ENCODE results near the gene PGC.

Gene PGC

DNA sequence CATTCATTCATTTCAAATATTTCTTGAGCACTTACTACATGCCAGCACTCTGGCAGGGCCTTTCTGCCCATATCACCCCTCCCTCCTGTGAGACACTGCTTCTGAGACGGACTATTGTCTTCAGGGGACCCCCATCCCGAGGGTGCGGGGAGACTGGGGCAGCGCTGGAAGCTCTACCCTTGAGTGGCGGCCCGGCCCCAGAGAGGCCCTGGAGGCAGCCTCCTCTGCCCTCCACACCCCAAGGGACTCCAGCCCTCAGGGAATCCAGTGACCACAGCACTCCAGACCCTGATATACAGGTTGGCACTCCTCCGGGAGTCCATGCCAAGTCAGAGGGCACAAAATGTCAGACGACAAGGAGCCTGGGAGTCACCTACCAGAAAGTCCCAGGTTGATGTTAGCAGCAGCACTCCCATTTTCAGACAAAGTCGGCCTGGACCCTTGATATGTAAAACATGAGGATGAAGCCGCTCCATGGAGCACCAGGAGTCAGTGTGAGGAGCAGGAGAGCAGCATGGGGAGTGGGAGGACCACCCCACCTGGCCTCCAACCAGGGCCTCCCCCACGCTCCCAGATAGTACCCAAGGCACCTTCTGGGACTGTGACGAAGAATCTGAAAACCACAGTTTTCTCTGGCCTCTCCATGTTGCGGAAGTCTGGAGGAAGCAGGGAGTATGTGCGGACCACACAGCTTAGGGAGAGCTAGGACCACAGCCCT lies 32.5 kb downstream of the PGC start:
- no peak for DNase-seq (ENCODE audit: low read depth in 3 of 3)

DNA sequence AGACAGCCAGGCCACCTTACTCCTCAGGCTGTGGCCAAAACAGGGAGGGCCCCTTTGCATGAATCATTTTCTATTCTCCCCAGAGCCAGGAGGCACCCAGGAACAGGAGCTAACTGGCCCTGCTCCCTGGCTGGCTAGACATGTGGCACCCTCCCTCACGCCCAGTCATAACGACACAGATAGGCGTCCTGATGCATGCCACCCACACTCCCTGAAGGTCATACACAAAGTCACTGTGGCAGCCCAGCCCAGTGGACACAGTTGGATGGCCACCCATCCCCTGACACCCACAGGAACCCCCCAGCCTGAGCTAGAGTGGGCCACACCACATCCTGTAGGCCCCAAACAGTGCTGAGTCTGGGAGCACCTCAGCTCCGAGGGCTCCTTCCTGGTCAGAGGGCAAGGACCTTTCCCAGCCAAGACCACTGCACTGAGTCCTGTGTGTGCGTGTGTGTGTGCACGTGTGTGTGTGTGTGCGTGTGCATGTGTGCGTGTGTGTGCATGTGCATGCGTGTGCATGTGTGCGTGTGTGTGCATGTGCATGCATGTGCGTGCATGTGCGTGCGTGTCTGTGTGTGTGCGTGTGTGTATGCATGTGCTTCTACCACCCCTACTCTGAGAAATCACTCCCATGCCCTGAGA lies 33.4 kb downstream of the PGC start:
- DNase-seq (ENCODE audit: low read depth in 3 of 3), result no peak

DNA sequence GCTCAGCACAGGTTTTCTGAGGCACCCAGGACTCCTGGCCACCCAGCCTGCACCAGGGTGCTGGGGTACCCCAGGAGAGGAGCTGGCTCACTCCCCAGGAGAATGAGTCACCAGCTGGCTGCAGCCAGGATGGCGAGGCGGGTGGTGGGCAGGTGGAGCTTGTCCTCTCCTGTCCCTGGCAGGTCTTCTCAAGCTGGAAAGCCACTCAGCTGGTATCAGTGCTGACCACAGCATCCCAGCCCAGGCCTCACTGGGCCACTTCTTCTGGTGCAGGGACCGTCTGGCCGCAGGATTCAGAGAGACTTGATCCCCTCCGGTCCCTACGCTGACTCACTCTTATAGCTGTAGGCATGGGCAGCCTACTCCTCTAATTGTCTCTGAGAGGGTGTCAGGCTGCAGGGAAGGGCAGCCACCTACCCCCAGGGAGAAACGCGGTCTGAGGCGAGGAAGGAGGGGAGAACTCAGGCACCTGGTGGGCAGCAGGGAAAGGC lies 34.0 kb downstream of the PGC start:
- DNase-seq (ENCODE audit: low read depth in 3 of 3), result no peak

DNA sequence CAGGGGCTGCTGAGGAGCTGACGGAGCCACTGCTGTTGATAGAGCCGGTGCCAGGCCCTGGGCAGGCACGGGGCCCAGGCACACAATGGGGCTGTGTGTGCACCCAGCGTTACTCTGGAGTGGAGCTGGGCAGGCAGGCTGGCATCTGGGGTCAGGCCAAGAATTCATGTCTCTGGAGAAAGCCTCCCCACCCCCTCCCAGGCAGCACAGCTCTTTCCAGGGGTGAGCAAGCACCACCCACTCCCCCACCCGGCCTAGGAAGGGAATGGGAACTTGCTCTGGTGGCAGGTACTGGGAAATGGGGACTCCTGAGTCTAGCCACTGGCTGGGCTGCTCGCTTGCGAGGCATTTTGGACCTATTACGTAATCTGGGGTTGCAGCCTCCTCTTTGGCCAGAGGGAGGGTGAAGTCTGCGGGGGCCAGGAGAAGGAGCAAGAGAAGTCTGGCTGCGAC lies 34.5 kb downstream of the PGC start:
- DNase-seq (ENCODE audit: low read depth in 3 of 3), result no peak

DNA sequence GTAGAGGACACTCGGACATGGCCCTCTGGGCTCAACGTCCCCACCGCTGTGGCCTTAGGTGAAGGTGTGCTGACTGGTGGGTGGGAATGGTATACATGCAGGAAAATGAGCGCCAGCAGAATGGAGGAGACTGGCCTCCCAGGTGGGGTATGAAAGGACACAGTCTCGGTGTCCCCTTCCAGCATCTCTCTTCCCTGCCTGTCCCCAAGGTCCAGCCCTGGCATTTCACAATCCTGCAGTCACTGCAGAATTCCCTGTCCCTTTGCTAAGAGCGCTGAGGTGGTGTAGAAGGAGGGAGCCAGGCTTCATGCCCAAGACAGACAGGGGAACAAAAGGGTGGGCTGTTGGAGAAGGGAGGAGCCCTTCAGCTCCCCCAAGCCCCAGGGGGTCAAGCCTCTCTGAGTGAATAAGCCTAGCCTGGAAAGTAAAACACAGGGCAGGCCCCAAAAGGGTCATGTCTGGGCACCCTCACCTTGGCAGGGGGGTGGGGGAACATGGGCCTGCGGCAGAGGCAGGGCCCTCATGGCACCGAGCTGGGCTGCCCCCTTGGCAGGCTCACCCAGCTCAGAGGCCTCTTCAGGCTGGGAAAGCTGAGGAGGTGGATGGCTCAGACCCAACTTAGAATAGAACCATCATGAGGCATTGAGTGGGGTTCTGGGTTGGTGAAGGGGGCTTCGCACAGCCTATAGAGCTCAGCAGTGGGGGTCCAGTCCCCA lies 35.7 kb downstream of the PGC start:
- DNase-seq (ENCODE audit: low read depth in 3 of 3), result no peak

DNA sequence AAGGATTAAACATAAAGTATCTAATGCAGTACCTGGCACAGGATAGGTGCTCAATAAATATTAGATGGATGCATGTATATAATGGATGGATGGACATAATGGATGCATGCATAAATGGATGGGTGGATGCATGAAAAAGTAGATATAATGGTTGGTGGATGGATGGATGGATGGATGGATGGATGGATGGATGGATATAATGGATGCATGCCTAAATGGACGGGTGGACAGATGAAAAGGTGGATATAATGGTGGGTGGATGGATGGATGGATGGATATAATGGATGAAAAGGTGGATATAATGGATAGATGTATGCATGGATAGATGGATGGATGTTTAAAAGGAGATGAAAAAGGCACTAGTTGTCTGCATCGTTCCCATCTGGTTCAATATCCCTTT lies 37.8 kb downstream of the PGC start:
- DNase-seq (ENCODE audit: low read depth in 3 of 3), result no peak

DNA sequence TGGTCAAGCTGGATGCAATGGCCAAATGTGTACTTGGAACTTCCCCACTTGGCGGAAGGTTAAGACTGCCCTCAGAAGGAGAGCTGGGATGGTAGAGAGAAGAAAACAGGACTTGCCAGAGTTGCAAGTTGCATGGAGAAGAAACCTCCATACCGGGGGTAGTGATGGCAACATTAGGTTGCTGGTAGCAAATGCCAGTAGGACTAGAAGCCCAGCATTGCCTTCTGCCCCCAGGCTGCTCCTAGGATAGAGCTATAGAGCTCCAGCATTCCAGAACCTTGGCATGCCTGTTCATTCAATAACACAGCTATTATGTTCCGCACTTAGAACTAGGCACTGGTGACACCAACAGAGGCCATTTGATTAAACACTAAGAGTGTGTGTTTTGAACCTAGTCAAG lies 38.3 kb downstream of the PGC start:
- DNase-seq (ENCODE audit: low read depth in 3 of 3), result no peak

DNA sequence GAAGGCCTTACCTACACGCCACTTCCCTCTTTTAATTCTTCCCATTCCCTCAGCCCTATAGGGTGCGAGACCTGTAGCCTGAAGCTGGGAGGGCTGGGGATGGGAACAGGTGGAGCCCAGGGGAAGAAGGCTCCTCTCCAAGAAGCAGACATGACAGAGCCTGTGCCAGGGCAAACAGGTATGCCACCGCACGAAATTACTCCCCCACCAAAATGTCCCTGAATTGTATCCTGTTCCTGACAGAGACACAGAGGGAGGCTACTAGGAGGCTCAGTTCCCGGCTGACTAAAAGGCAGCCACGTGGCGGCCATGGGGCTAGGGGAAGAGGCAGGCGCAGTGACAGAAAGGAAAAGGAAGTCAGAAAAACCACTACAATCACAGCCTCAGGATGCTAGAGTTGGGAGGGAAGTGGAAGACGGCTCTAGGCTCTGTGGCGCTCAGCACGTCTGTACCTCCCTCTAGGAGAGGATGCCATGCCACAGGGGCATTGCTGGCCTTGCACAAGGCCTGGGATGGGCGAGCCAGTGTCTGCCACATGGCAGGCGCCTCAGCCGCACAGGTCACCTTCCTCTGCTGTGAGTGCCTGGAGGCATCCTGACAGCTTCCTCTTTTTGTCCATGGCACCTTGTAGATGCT lies 39.5 kb downstream of the PGC start:
- peak in 2 of 3 experiments; percentile 5 to 26 for DNase-seq (ENCODE audit: low read depth in 3 of 3)

DNA sequence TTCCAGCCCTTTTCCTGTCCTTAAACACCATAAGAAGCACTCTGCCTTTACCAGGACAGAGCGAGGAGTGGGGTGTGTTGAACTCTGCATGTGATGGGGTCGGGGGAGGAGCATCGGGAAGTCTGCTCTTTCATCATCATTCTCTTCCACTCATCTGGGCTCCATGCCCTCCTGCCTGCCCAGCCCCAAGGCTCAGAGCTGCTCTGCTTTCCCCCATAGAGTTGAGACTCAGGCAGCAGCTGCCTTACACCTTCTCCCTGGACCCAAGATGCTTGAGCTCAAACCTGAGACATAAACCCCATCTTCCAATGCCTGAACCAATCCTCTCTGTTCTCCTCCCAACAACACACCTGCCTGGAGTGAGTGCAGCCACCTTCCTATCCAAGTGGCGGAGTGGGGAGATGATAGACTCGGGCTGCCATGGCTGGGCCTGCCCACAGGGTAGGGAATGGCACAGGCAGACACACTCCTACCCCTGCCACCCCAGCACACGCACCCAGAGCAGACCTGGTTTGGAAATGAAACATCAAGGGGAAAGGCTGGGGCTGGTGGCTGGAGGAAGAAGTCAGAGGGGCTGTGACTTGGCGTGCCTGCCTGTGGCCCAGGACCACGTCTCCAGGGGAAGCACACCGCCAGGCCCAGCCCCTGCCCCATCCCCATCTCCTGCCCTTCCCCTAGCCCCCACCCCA lies 40.2 kb downstream of the PGC start:
- peak in 1 of 3 experiments; percentile 10 for DNase-seq (ENCODE audit: low read depth in 3 of 3)

DNA sequence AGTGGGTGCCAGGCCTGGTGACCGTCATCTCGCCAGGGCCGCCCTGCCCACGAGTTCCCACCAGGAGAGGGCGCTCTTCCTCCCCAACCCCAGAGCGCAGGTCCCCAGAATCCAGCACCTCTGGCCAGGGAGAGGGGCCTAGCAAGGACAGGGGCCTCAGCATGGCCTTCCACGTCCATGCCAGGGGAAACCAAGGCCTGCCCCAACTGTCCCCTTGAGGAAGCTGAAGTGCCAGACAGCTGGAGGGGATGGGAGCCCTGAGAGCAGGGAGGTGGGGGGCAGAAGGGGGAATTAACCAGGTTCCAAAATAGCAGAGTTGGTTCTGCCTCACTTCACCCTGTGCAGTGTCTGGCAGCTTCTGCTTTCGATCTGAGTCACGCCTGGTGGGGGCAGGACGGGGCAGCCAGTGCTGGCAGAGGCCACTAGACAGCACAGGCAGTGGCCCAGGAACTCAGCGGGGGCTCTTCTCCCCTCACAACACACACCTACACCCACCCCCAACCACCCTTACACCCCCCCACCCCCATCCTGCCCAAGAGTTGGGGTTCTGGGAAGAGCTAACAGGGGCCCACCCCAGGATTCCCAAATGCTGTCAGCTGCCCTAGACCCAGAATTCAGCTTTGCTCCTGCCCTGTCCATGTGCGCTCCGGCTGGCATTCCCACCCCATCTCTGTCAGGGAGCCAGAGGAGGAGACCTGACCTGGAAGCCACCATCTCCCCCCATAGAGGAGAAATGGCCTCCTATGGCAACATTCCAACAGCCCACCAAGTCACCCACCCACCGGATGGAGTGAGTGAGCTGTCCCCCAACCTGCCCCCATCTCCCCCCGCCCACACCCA lies 41.0 kb downstream of the PGC start:
- DNase-seq (ENCODE audit: low read depth in 3 of 3), result peak; percentile 42 to 51 (median 51)

DNA sequence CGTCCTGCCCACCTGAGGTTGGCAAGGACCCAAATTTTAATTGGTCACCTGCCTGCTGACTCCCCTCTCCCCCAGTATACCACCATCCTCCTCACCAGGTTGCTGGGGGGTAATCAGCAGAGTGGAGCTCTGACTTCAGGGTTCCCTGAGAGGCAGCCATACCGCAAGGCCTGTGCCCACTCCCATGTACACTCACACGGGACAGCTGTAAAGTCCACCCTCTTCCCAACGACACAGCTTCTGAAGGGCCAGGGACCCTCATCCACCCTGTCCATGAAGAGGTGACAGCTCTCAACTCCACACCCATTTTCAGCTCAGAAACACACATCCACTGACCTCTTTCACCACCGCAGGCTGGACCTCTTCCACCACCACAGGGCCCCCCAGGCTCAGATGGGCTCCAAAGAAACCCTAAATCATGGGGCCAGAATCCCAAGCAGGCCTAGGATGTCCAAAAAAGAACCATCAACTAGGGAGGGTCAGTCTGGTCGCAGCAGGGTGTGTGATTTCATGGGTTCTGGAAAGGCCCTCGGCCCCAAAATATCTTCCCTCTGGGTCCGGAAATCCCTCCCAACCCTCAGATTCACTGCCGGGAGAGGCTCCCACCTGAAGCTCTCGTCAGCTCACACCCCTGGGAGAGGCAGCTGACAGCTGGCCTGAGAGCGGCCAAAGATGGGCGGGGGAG lies 41.7 kb downstream of the PGC start:
- DNase-seq (ENCODE audit: low read depth in 3 of 3), result no peak

DNA sequence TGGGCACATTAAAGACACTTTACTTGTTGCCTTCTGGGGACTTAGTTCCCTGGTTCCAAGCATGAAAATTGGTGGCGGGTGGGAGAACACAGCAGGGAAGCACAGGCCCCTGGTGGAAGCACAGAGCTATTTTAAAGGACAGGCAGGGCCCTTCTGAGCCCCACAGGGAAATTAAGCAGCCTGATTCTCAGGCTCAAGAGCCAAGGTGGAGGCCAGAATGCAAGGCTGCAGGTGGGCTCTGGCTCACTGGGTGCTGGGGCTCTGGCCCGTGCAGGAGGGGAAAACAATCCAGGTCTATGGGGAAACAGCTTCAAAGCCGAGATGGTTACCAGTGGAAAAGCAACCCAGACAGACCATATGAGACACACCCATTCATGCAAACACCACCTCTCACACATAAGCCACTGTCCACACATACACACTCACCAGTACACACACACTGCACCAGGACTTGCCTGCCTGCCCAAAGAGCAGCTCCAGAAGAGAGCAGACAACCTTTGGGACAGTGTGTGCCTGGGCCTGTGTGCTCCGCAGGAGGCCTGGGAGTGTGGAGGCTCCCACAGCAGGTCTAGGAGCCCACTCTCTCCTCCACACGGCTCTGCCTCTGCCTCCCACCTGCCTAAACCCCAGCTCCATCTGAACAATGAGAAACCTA lies 42.4 kb downstream of the PGC start:
- no peak for DNase-seq (ENCODE audit: low read depth in 3 of 3)

DNA sequence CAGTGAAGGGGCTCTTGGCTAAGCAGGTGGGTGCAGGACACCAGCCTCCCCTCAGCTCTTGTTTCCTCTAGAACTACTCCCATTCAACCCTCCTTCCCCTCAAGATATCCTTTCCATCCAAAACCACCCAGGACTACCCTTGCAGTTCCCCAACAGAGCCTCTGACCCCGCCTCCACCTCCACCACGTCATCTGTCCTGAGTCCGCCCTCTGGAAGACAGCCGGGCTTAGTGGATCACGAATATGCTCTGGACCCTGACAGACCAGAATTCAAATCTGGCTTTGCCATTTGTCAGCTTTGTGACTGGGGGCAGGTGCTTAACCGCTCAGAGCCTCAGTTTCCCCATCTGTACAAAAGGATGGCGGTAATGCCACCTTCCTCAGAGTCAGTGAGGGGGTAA lies 43.2 kb downstream of the PGC start:
- DNase-seq (ENCODE audit: low read depth in 3 of 3), result no peak

DNA sequence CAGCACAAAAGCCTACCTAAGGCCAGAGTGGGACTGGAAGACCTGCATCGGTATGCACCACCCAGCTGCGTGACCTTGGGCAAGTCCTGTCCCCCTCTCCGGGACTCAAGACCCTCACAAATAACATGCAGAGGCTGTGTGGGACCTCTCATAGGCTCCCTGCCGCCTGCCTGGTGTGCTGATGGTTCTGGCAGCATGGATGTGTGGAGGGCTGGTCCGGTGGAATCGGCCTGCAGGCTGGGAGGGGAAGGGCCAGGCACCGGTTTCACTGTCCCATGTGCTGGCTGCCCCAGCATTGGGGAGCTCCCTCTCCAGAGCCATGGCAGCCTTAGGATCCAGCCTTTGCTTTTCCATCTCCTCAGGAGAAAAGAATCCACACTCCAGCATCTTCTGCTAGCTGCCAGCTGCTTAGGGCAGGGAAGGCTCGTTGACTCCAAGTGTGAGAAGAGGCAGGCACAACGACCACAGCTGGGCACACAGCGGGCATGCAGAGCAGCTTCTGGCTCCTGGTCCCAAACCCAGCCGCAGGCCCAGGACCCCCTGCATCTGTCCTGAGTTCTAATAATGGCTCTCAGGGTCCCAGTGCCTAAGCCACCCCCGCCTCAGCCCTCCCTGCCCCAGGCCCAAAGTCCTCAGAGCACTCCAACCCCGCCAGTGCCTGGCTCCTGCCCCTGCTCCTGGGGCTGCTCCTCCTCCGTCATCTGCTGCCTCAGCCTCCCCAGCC lies 44.3 kb downstream of the PGC start:
- DNase-seq (ENCODE audit: low read depth in 3 of 3), result no peak

DNA sequence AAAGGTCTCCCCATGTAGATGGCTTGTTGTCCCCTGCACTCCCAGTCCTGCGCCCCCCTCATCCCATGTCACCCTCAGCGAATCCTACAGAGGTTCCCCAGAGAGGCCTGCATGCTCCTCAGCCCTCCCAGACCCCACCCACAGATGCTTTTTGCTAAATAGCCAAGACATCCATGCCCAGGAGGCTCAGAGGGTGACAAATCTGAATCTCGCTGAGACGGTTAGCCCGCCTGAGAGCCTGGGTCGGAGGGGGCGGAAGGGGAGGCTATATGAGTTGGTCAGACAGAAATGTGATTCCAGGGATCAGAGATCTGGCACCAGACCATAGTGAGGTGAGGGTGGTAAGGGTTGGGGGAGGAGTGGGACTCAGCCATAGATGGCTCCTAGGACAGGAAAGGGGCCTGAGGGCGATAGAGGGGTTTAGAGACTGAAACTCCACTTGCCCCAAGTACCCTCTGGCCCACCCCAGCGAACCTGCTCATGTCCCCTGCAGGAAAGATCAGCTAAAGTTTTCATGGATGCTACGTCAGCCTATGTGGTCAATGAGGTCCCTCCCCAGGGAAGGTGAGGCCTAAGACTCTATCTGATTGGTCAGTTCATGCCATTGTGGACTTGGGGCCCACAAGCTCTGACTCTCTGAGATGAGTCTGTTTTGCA lies 45.0 kb downstream of the PGC start:
- no peak for DNase-seq (ENCODE audit: low read depth in 3 of 3)

DNA sequence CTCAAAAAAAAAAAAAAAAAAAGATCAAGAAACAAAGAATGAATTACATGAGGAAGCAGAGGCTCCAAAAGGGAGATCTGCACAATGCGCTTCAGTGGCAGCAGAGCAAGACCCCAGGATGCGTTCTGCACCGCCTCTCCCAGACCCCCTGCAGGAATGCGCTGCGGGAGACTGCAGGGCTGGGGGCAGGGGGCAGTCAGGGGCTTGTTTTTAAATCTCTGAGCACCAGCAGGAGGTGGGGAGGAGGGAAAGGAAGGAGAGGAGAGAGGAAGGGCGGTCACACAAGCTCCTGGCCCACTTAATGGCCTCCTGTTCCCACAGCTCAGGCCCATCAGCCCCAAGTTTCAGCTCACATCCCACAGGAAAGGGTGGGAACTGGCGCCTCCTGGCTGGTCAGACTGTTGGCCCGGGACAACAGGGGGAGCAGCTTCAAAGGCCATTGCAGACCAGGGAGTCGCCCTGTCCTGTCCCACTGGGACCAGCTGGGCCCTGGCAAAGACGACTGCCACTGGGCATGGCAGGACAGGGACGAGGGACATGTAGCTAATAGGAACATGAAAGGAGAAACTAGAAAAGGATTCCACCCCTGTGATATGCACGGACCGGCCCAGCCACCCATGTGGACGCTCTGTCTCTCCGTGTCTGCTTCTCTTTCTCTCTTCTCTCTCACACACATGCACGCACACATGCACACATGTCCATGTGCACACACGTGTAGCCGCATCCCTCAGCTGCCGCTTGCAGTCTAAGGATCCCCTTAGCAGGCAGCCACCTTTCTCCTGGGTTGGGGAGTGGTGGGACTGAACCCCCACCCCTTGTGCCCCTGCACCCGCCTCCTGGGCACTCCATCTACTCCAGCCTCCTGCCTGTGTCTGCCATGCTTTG lies 46.5 kb downstream of the PGC start:
- DNase-seq (ENCODE audit: low read depth in 3 of 3), result no peak

DNA sequence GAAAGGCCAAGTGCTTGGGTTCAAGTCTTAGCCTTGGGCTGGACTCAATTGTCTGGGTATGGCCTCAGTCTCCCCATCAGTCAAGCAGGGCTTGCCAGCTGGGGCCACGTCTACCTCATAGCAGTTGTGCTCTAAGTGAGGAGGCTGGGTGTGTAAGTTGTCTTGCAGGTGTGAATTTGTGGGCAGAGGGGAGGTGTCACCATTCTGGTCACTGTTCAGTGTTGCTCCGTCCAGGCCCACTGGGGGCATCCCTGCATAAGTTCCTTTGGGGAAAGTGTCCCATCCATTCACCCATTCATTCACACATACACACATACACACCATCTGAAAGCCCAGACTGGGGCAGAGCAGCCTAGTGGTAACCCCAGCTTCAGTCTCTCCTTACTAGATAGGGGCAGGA lies 48.1 kb downstream of the PGC start:
- DNase-seq (ENCODE audit: low read depth in 3 of 3), result no peak
